ENCODE data around the gene IKZF2. TPM values are rescaled to one million over a fixed set of nuclear protein-coding genes. Genes with fewer than 3 reads are reported as not detected.

IKZF2 gene
- total and polyA plus RNA-seq, 7 donors = 0.29 to 11.6 (median 3.2) TPM

DNA sequence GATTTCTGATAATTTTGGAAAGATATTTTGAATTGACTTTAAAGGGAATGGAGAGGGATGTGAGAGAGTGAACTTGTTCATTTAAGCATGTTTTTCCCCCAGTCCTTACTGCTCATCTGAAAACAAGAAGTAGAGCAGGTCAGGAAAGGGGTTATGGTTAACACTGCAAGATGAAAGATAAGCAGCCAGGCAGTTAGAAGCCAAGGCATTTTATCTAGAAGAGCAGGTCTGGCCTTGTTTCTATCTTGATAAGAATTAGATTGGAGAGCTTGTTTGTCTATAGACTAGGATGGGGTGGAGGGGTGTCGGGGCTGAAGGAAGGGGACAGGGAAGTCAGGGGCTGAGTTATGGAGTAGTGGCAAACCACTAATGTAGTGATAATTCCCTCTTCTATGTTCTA, 171.6 kb downstream of the IKZF2 start:
- H3K4me3 ChIP-seq = no peak overlapping the region
- H3K27me3 ChIP-seq (ENCODE audit: insufficient read depth in 3 of 3, low read length in 2 of 3) = no peaks in the 10 kb centered on the region
- intact Hi-C loops (cut with DNase I) = no loop called here
- no peaks in the 10 kb centered on the region for H3K9me3 ChIP-seq
- ATAC-seq (no peak), DNase-seq (no peak)
- H3K36me3 ChIP-seq (ENCODE audit: insufficient read depth in 1 of 2, low read depth in 1 of 2) = no peaks in the 10 kb centered on the region
- peaks cover 10% of the 10 kb centered on the region for H3K4me1 ChIP-seq
- H3K27ac ChIP-seq = no peak overlapping the region
- TF ChIP-seq, protein P1, sequence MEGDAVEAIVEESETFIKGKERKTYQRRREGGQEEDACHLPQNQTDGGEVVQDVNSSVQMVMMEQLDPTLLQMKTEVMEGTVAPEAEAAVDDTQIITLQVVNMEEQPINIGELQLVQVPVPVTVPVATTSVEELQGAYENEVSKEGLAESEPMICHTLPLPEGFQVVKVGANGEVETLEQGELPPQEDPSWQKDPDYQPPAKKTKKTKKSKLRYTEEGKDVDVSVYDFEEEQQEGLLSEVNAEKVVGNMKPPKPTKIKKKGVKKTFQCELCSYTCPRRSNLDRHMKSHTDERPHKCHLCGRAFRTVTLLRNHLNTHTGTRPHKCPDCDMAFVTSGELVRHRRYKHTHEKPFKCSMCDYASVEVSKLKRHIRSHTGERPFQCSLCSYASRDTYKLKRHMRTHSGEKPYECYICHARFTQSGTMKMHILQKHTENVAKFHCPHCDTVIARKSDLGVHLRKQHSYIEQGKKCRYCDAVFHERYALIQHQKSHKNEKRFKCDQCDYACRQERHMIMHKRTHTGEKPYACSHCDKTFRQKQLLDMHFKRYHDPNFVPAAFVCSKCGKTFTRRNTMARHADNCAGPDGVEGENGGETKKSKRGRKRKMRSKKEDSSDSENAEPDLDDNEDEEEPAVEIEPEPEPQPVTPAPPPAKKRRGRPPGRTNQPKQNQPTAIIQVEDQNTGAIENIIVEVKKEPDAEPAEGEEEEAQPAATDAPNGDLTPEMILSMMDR (IDR thresholded peaks at IDR 0.05) = no peak
- WGBS, 3 donors = 67 to 86% (median 85%) methylated on average over 1 of the region's 1 CpG

DNA sequence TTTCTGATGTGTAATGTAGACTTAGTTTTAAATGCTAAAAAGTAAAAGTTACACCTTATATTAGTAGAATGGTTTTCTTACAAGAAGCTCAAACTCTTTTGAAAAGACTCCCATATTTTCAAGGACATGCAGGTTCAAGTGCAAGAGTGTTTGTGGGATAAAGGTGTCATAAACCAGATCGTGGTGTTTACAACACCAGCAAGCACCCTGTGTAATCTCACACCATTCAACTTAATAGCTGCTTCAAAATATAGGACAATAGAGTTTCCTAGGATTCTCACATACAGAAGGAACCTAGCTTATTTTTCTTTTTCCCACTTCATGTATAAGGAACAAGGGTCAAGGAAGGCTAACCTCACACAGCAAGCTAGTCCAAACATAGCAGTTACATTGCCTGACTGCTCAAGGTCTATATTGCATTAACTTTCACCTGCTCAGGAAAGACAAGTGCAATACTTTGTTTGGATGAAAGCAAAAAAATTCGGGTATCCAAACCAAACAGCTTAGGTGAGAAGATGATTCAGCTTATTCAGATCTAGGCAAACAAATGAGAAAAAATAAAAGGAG, 172.3 kb downstream of the IKZF2 start:
- DNase-seq (no peak), ATAC-seq (no peak)
- no peaks in the 10 kb centered on the region for H3K36me3 ChIP-seq (ENCODE audit: insufficient read depth in 1 of 2, low read depth in 1 of 2)
- H3K27ac ChIP-seq = no peak overlapping the region
- peaks cover 15% of the 10 kb centered on the region for H3K4me1 ChIP-seq
- 30 to 42% (median 33%) methylated on average over 2 of the region's 2 CpGs for WGBS, 3 donors
- no peak overlapping the region for H3K4me3 ChIP-seq
- intact Hi-C loops (cut with DNase I) = no loop called here
- H3K27me3 ChIP-seq (ENCODE audit: insufficient read depth in 3 of 3, low read length in 2 of 3) = no peaks in the 10 kb centered on the region
- no peaks in the 10 kb centered on the region for H3K9me3 ChIP-seq
- TF ChIP-seq, protein P1 (IDR thresholded peaks at IDR 0.05) = no peak

DNA sequence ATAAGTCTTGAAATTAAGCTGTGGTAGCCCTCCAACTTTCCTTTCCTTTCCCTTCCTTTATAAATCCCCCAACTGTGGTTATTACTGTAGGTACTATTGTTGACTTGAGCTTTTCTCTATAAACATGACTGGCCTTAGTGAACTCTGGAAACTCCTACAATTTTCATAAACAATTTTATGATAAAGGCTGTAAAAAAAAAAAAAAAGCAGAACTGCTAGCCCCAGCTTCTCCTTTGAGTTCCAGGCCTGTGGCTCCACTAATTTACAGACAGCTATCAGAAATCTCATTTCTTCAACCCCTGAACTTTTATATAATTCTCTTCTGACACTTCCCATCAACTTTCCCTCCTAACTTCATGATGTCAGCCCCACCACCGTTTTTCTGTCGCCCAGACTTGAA, 174.3 kb downstream of the IKZF2 start:
- H3K9me3 ChIP-seq = no peaks in the 10 kb centered on the region
- DNase-seq (no peak), ATAC-seq (no peak)
- no peak overlapping the region for H3K4me3 ChIP-seq
- TF ChIP-seq, protein P1 (IDR thresholded peaks at IDR 0.05) = no peak
- intact Hi-C loops (cut with DNase I) = no loop called here
- peaks cover 32% of the 10 kb centered on the region for H3K4me1 ChIP-seq
- no peak overlapping the region for H3K27ac ChIP-seq
- H3K36me3 ChIP-seq (ENCODE audit: insufficient read depth in 1 of 2, low read depth in 1 of 2) = no peaks in the 10 kb centered on the region
- WGBS, 3 donors = 84 to 90% (median 84%) methylated on average over 2 of the region's 2 CpGs
- no peaks in the 10 kb centered on the region for H3K27me3 ChIP-seq (ENCODE audit: insufficient read depth in 3 of 3, low read length in 2 of 3)

DNA sequence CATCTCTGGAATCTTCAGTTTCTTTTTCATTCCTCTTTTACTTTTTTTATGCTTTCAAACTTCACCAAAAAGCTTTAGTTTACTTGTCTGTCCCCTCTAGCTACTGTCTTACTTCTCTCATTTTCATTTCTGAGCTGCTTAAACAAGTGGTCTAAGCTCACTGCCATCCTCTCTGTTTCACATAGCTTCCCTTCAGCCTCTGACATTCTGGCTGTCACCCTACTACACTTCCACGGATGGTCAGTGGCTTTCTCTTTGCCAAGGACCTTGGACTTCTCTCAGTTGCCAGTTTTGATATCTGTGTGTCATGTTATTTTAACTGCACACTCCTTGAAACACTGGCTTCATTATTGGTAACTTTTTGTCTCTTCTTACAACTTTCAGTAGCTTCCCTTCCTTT, 176.1 kb downstream of the IKZF2 start:
- ATAC-seq (peak; percentile 44 to 65 (median 62)), DNase-seq (no peak)
- TF ChIP-seq, protein P1 (IDR thresholded peaks at IDR 0.05) = no peak
- H3K9me3 ChIP-seq = no peaks in the 10 kb centered on the region
- H3K4me3 ChIP-seq = no peak overlapping the region
- no peaks in the 10 kb centered on the region for H3K27me3 ChIP-seq (ENCODE audit: insufficient read depth in 3 of 3, low read length in 2 of 3)
- WGBS, 3 donors = 6 to 15% (median 13%) methylated on average over 1 of the region's 1 CpG
- intact Hi-C loops (cut with DNase I) = no loop called here
- no peaks in the 10 kb centered on the region for H3K36me3 ChIP-seq (ENCODE audit: insufficient read depth in 1 of 2, low read depth in 1 of 2)
- peaks cover 44% of the 10 kb centered on the region for H3K4me1 ChIP-seq
- peak overlapping the region; percentile 71 for H3K27ac ChIP-seq

DNA sequence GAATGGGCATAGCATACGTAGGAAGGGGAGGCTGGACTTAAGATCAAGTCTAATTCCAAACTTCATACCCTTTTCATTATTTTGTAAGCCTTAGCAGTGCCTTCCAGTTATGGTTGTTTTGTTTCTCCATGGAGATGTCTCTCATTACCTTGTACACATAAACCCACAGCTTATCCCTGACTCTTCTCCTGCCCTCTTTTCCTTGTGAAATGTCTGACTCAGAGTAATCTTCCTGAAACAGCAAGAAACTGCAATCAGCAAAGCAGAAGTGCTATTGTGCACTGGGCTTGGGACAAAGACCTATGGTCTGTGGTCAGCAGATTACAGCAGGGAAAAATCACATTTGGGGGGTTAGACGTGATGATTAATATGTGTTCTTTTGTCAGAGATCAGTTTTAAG, 176.7 kb downstream of the IKZF2 start:
- H3K36me3 ChIP-seq (ENCODE audit: insufficient read depth in 1 of 2, low read depth in 1 of 2) = no peaks in the 10 kb centered on the region
- H3K4me3 ChIP-seq = no peak overlapping the region
- intact Hi-C loops (cut with DNase I) = no loop called here
- peak overlapping the region; percentile 71 for H3K27ac ChIP-seq
- H3K9me3 ChIP-seq = no peaks in the 10 kb centered on the region
- WGBS, 3 donors = 22 to 41% (median 25%) methylated on average over 2 of the region's 2 CpGs
- H3K27me3 ChIP-seq (ENCODE audit: insufficient read depth in 3 of 3, low read length in 2 of 3) = no peaks in the 10 kb centered on the region
- no peak for DNase-seq
- peak; percentile 53 to 87 (median 81) for ATAC-seq
- TF ChIP-seq, protein P1 (IDR thresholded peaks at IDR 0.05) = no peak
- H3K4me1 ChIP-seq = peaks cover 48% of the 10 kb centered on the region

Measured in psoas muscle (tissue), 8 donors.